CD8-positive, alpha-beta memory T cell (primary cell): ENCODE results near the gene CCDC188. TPM values are rescaled to one million over a fixed set of nuclear protein-coding genes. Genes with fewer than 3 reads are reported as not detected.
"Not testable (repeated sequence)": the region's sequence is repeated elsewhere in the genome, so short reads cannot be mapped to it uniquely, and the experiment has no call there.

Source experiments
- CTCF ChIA-PET: fragments of 350-600 bp; sonication (Branson Sonifier 250); formaldehyde crosslinking; loops from one replicate; lab custom pipeline; 2021; ENCODE audit warnings: antibody characterized with exemption; lab: Charles Lee
- POLR2A ChIA-PET: fragments of 350-600 bp; sonication (Branson Sonifier 250); formaldehyde crosslinking; loops from one replicate; lab custom pipeline; 2021; ENCODE audit warnings: antibody characterized with exemption; lab: Charles Lee
- DNase-seq, 5 donors: peaks; one replicate each; pipeline versions ENCODE4 v3.0.0 to v3.0.0-alpha.2; 2020 to 2022; ENCODE audit warnings: mixed read lengths in 1 of 5
- H3K27ac ChIP-seq: one replicate; pipeline ENCODE4 v1.7.0; 2013; ENCODE audit warnings: low read depth, mild to moderate bottlenecking, low read length, moderate library complexity
- H3K27me3 ChIP-seq: 2 replicates; pipeline ENCODE4 v1.7.0; 2013; ENCODE audit warnings: low read length, mild to moderate bottlenecking; ENCODE audit not compliant: insufficient read depth, poor library complexity, severe bottlenecking
- H3K36me3 ChIP-seq: 2 replicates; pipeline ENCODE4 v1.7.0; 2013; ENCODE audit warnings: mild to moderate bottlenecking, low read length, moderate library complexity; ENCODE audit not compliant: insufficient read depth
- H3K4me1 ChIP-seq: 2 replicates; pipeline ENCODE4 v1.7.0; 2013; ENCODE audit warnings: mild to moderate bottlenecking, low read length, moderate library complexity; ENCODE audit not compliant: insufficient read depth
- H3K4me3 ChIP-seq: 2 replicates; pipeline ENCODE4 v1.7.0; 2013; ENCODE audit warnings: mild to moderate bottlenecking, low read length
- H3K9me3 ChIP-seq: 2 replicates; pipeline ENCODE4 v1.7.0; 2013; ENCODE audit warnings: mild to moderate bottlenecking, low read length
- H3K27ac Mint-ChIP-seq, 8 donors: one replicate each; pipeline ENCODE4 v1.8.0; 2020 to 2021; ENCODE audit warnings: mixed read lengths in 8 of 8, mild to moderate bottlenecking in 6 of 8, inconsistent platforms in 3 of 8, moderate library complexity in 3 of 8
- H3K27me3 Mint-ChIP-seq, 2 donors: one replicate each; pipeline ENCODE4 v1.8.0; 2020 to 2021; ENCODE audit warnings: mixed read lengths in 2 of 2, mild to moderate bottlenecking in 1 of 2, moderate library complexity in 1 of 2
- H3K36me3 Mint-ChIP-seq, 3 donors: one replicate each; pipeline ENCODE4 v1.8.0; 2020 to 2021; ENCODE audit warnings: mixed read lengths in 3 of 3, inconsistent platforms in 1 of 3, mild to moderate bottlenecking in 1 of 3
- H3K4me1 Mint-ChIP-seq, 3 donors: one replicate each; pipeline ENCODE4 v1.8.0; 2020 to 2021; ENCODE audit warnings: mixed read lengths in 3 of 3, inconsistent platforms in 1 of 3, mild to moderate bottlenecking in 1 of 3
- H3K4me3 Mint-ChIP-seq, 7 donors: one replicate each; pipeline ENCODE4 v1.8.0; 2020 to 2021; ENCODE audit warnings: mixed read lengths in 7 of 7, mild to moderate bottlenecking in 6 of 7, moderate library complexity in 4 of 7, inconsistent platforms in 2 of 7
- H3K9me3 Mint-ChIP-seq, 5 donors: one replicate each; pipeline ENCODE4 v1.8.0; 2020 to 2022; ENCODE audit warnings: mixed read lengths in 5 of 5, mild to moderate bottlenecking in 3 of 5, moderate library complexity in 2 of 5, inconsistent platforms in 1 of 5
- polyA plus RNA-seq: library from polyadenylated mRNA; unstranded; fragments of 300-500 nt; fragmentation: Illumina TruSeq; gene quantifications from one replicate; pipeline ENCODE4 v1.2.3, GENCODE V29; 2021
- total RNA-seq, 2 experiments: library from RNA; stranded (reverse); gene quantifications; one replicate each; pipeline ENCODE4 v1.2.3, GENCODE V29; 2021

The CCDC188 gene
- total and polyA plus RNA-seq, 3 experiments from 2014 or later = not detected

GRCh38 chr22:20159531-20159930, 8.7 kb upstream of the CCDC188 start:
- H3K4me1 Mint-ChIP-seq, H3K9me3 ChIP-seq, H3K27ac Mint-ChIP-seq, H3K9me3 Mint-ChIP-seq, H3K36me3 Mint-ChIP-seq, H3K27me3 Mint-ChIP-seq, H3K36me3 ChIP-seq, H3K27ac ChIP-seq, H3K4me3 Mint-ChIP-seq, H3K4me3 ChIP-seq, POLR2A ChIA-PET, DNase-seq, H3K4me1 ChIP-seq: not testable (repeated sequence)
- peaks cover 17% of the 10 kb centered on the region for H3K27me3 ChIP-seq
- CTCF ChIA-PET = interaction anchor here (1.7 kb wide), 1 partner anchor 125 kb away, joined by 5 read pairs; no protein-coding TSS in a partner anchor

GRCh38 chr22:20159076-20159475, 8.2 kb upstream of the CCDC188 start:
- H3K9me3 ChIP-seq = no peaks in the 10 kb centered on the region
- H3K27me3 ChIP-seq = peaks cover 17% of the 10 kb centered on the region
- ChIA-PET POLR2A (no interaction called here), CTCF (interaction anchor here (1.7 kb wide), 1 partner anchor 125 kb away, joined by 5 read pairs; no protein-coding TSS in a partner anchor)
- no peak for DNase-seq
- H3K36me3 ChIP-seq = no peaks in the 10 kb centered on the region
- Mint-ChIP-seq H3K4me1 (peaks cover 0 to 4% (median 2%) of the 10 kb centered on the region in 3 donors), H3K27ac (no peak overlapping the region), H3K27me3 (peaks cover 0 to 4% of the 10 kb centered on the region in 2 donors), H3K4me3 (no peak overlapping the region), H3K36me3 (no peaks in the 10 kb centered on the region), H3K9me3 (no peaks in the 10 kb centered on the region)
- no peak overlapping the region for H3K27ac ChIP-seq
- H3K4me3 ChIP-seq = no peak overlapping the region
- no peaks in the 10 kb centered on the region for H3K4me1 ChIP-seq

GRCh38 chr22:20158391-20159036, 7.7 kb upstream of the CCDC188 start:
- H3K27me3 ChIP-seq = peaks cover 17% of the 10 kb centered on the region
- DNase-seq = no peak
- CTCF ChIA-PET = interaction anchor here (1.7 kb wide), 1 partner anchor 126 kb away, joined by 5 read pairs; no protein-coding TSS in a partner anchor
- no peaks in the 10 kb centered on the region for H3K9me3 ChIP-seq
- H3K27ac ChIP-seq = no peak overlapping the region
- H3K27me3 Mint-ChIP-seq = peaks cover 0 to 4% of the 10 kb centered on the region in 2 donors
- H3K4me3 Mint-ChIP-seq = no peak overlapping the region
- no peaks in the 10 kb centered on the region for H3K9me3 Mint-ChIP-seq
- H3K36me3 Mint-ChIP-seq = no peaks in the 10 kb centered on the region
- peaks cover 0 to 4% (median 2%) of the 10 kb centered on the region in 3 donors for H3K4me1 Mint-ChIP-seq
- POLR2A ChIA-PET = no interaction called here
- H3K4me1 ChIP-seq = no peaks in the 10 kb centered on the region
- no peaks in the 10 kb centered on the region for H3K36me3 ChIP-seq
- H3K27ac Mint-ChIP-seq = no peak overlapping the region
- H3K4me3 ChIP-seq = no peak overlapping the region

DNA sequence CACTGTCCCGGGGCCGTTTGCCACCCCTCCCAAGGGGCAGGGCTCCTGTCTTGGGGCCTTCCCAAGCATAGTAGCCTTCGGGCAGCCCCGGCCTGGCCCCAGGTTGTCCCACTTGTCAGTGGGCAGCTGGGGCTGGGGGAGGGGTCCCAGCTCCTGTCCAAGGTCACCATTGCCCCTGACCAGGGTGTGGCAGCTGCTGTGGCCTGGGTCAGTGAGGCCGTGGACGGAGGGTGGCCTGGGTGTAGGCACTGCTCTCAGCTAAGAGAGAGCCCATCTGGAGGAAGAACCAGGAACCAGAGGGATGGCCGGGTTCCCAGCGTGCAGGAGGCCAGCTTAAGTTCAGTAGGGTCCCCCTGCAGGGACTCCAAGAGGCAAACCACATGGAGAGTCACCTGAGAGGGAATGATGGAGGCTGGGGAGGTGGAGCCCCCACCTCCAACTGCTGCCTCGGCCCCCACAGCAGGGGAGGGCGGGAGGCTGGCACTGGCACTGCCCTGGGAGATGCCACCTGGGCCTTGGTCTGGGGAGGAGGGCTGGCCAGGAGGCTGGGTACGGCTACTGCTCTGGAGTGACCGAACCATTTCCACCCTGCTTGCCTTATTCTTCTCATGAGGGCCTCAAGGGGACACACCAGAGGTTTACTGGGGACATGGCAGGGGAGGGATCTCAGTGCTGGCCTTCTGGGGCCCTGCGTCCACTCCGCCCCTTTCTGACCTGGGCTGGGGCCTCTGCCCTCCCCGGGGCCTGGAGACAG, 6.8 kb upstream of the CCDC188 start:
- H3K4me1 Mint-ChIP-seq = peaks cover 0 to 4% (median 2%) of the 10 kb centered on the region in 3 donors
- no peak for DNase-seq

DNA sequence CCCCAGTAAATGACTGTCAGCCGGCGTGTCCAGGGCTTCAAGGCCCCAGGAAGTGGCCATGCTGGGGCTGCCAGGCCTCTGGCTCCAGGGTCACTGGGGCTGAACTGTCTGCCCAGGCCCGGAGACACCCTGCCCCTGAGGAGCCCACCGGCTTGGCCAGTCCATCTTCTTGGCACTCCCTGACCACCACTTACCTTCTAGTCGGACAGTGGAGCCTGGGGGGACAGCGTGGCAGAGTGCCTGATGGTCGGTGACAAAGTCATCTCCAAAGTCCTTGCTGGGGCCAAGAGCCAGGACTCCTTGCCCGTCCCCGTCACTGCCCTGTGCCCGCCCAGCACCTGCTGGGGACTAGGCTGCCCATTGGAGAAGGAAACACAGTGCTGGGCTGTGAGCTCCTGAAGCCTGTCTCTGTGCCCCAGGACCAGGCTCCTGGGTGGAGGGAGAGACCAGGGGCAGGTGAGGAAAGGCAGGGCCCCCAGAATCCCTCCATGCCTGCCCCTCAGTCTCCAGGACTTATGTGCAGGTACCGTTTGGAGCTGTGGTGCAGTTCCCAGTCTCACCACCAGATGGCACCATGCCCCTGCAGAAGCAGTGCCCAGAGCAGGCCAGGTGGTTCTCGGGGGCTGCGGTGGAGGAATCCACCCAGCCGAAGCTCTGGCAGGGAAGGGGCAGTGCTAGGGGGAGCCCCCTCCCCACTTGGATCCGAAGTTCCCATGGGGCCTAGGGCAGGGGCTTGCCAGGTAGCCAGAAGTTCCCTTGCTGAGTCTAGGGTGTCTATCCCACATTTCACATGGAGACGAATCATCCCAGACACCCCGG, 6.0 kb upstream of the CCDC188 start:
- no peak overlapping the region for H3K27ac ChIP-seq
- no peaks in the 10 kb centered on the region for H3K9me3 Mint-ChIP-seq
- CTCF ChIA-PET = interaction anchor here (0.6 to 3.0 kb wide), 24 partner anchors 9 to 186 kb away, joined by 3 to 23 read pairs (median 3); no protein-coding TSS in a partner anchor

More for the DNA sequence above, 6.8 kb upstream of the CCDC188 start:
- ChIA-PET POLR2A (no interaction called here), CTCF (interaction anchor here (0.7 to 3.0 kb wide), 22 partner anchors 8 to 187 kb away, joined by 3 to 23 read pairs (median 3); no protein-coding TSS in a partner anchor)
- Mint-ChIP-seq H3K4me3 (no peak overlapping the region), H3K27ac (no peak overlapping the region), H3K36me3 (no peaks in the 10 kb centered on the region), H3K27me3 (peaks cover 0 to 4% of the 10 kb centered on the region in 2 donors), H3K9me3 (no peaks in the 10 kb centered on the region)
- no peaks in the 10 kb centered on the region for H3K36me3 ChIP-seq
- no peak overlapping the region for H3K27ac ChIP-seq
- H3K4me1 ChIP-seq = no peaks in the 10 kb centered on the region
- H3K9me3 ChIP-seq = no peaks in the 10 kb centered on the region
- H3K27me3 ChIP-seq = peaks cover 17% of the 10 kb centered on the region
- no peak overlapping the region for H3K4me3 ChIP-seq

DNA sequence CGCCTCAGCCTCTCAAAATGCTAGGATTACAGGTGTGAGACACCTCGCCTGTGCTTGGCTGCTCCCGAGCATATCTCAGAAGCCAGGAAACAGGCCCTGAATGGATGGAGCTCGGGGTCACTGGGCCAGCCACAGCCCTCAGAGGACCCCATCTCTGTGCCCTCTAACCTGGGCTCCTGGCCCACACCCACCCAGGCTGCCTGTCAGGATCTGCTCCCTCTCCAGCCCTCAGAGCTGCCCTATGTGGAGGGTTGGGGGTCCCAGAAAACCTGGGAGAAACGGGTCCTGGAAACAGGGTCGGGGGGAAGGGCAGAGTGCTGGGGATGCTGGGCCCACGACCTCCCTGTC, 5.2 kb upstream of the CCDC188 start:
- Mint-ChIP-seq H3K4me3 (no peak overlapping the region), H3K4me1 (peaks cover 0 to 4% (median 2%) of the 10 kb centered on the region in 3 donors), H3K9me3 (no peaks in the 10 kb centered on the region), H3K27me3 (peaks cover 0 to 4% of the 10 kb centered on the region in 2 donors), H3K36me3 (no peaks in the 10 kb centered on the region), H3K27ac (no peak overlapping the region)
- no peaks in the 10 kb centered on the region for H3K9me3 ChIP-seq
- no peaks in the 10 kb centered on the region for H3K36me3 ChIP-seq
- DNase-seq = no peak
- ChIA-PET POLR2A (no interaction called here), CTCF (interaction anchor here (1.1 to 3.0 kb wide), 4 partner anchors 83 to 185 kb away, joined by 6 to 23 read pairs (median 10); no protein-coding TSS in a partner anchor)
- H3K4me1 ChIP-seq = no peaks in the 10 kb centered on the region
- no peak overlapping the region for H3K27ac ChIP-seq
- peaks cover 17% of the 10 kb centered on the region for H3K27me3 ChIP-seq
- no peak overlapping the region for H3K4me3 ChIP-seq

More for the DNA sequence above, 6.0 kb upstream of the CCDC188 start:
- peaks cover 17% of the 10 kb centered on the region for H3K27me3 ChIP-seq
- Mint-ChIP-seq H3K36me3 (no peaks in the 10 kb centered on the region), H3K4me3 (no peak overlapping the region), H3K4me1 (peaks cover 0 to 4% (median 2%) of the 10 kb centered on the region in 3 donors), H3K27ac (peak overlapping the region in 2 of 8 donors; percentile 19 to 36), H3K27me3 (peaks cover 0 to 4% of the 10 kb centered on the region in 2 donors)
- no peaks in the 10 kb centered on the region for H3K9me3 ChIP-seq
- peak; percentile 79 to 90 (median 83) for DNase-seq
- no peaks in the 10 kb centered on the region for H3K36me3 ChIP-seq
- no peak overlapping the region for H3K4me3 ChIP-seq
- H3K4me1 ChIP-seq = no peaks in the 10 kb centered on the region
- POLR2A ChIA-PET = no interaction called here

DNA sequence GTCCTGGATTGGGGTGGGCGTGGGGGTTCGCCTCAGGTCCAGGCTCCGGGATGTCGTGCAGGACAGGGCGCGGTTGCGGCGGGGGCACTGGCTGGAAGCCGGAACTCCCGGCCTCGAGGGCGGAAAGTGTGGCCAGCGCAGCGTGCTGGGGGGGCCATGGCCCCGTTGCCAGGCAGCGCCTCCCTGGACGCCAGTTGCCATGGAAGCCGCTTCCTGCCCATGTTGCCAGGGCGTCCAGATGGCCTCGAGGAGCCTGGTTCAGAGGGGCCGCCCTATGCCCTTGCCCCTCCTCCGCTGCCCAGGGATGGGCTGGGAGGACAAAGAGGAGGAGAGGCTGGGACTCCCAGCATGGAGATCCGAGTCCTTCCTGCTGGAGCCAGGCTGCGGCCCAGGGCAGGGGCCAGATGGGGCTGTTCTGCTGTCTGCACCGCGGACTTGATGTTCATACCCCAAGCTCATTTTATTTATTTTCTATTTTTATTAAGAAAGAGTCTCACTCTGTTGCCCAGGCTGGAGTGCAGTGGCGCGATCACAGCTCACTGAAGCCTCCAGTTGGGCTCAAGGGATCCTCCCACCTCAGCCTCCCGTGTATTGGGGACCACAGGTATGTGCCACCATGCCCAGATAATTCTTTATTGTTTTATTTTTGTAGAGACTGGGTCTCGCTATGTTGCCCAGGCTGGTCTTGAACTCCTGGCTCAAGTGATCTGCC, 4.6 kb upstream of the CCDC188 start:
- CTCF ChIA-PET = interaction anchor here (1.1 to 3.0 kb wide), 2 partner anchors 84 to 129 kb away, joined by 6 to 23 read pairs; no protein-coding TSS in a partner anchor

More for the DNA sequence above, 4.6 kb upstream of the CCDC188 start:
- Histone ChIP-seq H3K9me3 (no peaks in the 10 kb centered on the region), H3K27me3 (peaks cover 17% of the 10 kb centered on the region), H3K4me3 (no peak overlapping the region), H3K4me1 (no peaks in the 10 kb centered on the region), H3K36me3 (no peaks in the 10 kb centered on the region), H3K27ac (no peak overlapping the region)
- H3K27ac Mint-ChIP-seq = no peak overlapping the region
- peaks cover 0 to 4% (median 2%) of the 10 kb centered on the region in 3 donors for H3K4me1 Mint-ChIP-seq
- POLR2A ChIA-PET = no interaction called here
- no peaks in the 10 kb centered on the region for H3K36me3 Mint-ChIP-seq
- no peaks in the 10 kb centered on the region for H3K9me3 Mint-ChIP-seq
- peaks cover 0 to 4% of the 10 kb centered on the region in 2 donors for H3K27me3 Mint-ChIP-seq
- no peak for DNase-seq
- no peak overlapping the region for H3K4me3 Mint-ChIP-seq
